ENCODE results near the gene USP3.
A peak's percentile ranks its signal among the peaks of the same experiment; 100 is the strongest.
"Not testable (repeated sequence)": the region's sequence is repeated elsewhere in the genome, so short reads cannot be mapped to it uniquely, and the experiment has no call there.

The USP3 gene

GRCh38 chr15:63610209-63610841 is 105.9 kb downstream of the USP3 start:
- DNase-seq (ENCODE audit: low spot score), result peak; percentile 63

- DNase-seq (ENCODE audit: low spot score), result no peak
Observed at GRCh38 chr15:63611177-63611576, 106.8 kb downstream of the USP3 start.

- DNase-seq (ENCODE audit: low spot score), result no peak
Observed at GRCh38 chr15:63612300-63612699, 107.9 kb downstream of the USP3 start.

- no peak for DNase-seq (ENCODE audit: low spot score)
Observed at GRCh38 chr15:63615935-63616334, 111.5 kb downstream of the USP3 start.

- DNase-seq (ENCODE audit: low spot score), result not testable (repeated sequence)
Observed at GRCh38 chr15:63617147-63617546, 112.8 kb downstream of the USP3 start.

- not testable (repeated sequence) for DNase-seq (ENCODE audit: low spot score)
Observed at GRCh38 chr15:63617627-63618026, 113.2 kb downstream of the USP3 start.

GRCh38 chr15:63620760-63621159 is 116.4 kb downstream of the USP3 start:
- not testable (repeated sequence) for DNase-seq (ENCODE audit: low spot score)

GRCh38 chr15:63623232-63623969 is 119.0 kb downstream of the USP3 start:
- no peak for DNase-seq (ENCODE audit: low spot score)

GRCh38 chr15:63626955-63627354 is 122.6 kb downstream of the USP3 start:
- no peak for DNase-seq (ENCODE audit: low spot score)

- peak; percentile 73 for DNase-seq (ENCODE audit: low spot score)
Observed at GRCh38 chr15:63628123-63628822, 123.9 kb downstream of the USP3 start.

- no peak for DNase-seq (ENCODE audit: low spot score)
Observed at GRCh38 chr15:63630036-63630751, 125.8 kb downstream of the USP3 start.

GRCh38 chr15:63633312-63633711 is 128.9 kb downstream of the USP3 start:
- no peak for DNase-seq (ENCODE audit: low spot score)

- no peak for DNase-seq (ENCODE audit: low spot score)
Observed at GRCh38 chr15:63634154-63634553, 129.8 kb downstream of the USP3 start.

GRCh38 chr15:63636518-63637061 is 132.2 kb downstream of the USP3 start:
- DNase-seq (ENCODE audit: low spot score), result no peak

- DNase-seq (ENCODE audit: low spot score), result no peak
Observed at GRCh38 chr15:63638839-63639238, 134.4 kb downstream of the USP3 start.

GRCh38 chr15:63640146-63640545 is 135.8 kb downstream of the USP3 start:
- no peak for DNase-seq (ENCODE audit: low spot score)
